ENCODE results near the gene CYP26C1. TPM values are rescaled to one million over a fixed set of nuclear protein-coding genes. Genes with fewer than 3 reads are reported as not detected.

Gene CYP26C1, protein sequence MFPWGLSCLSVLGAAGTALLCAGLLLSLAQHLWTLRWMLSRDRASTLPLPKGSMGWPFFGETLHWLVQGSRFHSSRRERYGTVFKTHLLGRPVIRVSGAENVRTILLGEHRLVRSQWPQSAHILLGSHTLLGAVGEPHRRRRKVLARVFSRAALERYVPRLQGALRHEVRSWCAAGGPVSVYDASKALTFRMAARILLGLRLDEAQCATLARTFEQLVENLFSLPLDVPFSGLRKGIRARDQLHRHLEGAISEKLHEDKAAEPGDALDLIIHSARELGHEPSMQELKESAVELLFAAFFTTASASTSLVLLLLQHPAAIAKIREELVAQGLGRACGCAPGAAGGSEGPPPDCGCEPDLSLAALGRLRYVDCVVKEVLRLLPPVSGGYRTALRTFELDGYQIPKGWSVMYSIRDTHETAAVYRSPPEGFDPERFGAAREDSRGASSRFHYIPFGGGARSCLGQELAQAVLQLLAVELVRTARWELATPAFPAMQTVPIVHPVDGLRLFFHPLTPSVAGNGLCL
- under 1 TPM in 1 of 2 experiments, not detected in 1; 0.17 TPM for total RNA-seq

DNA sequence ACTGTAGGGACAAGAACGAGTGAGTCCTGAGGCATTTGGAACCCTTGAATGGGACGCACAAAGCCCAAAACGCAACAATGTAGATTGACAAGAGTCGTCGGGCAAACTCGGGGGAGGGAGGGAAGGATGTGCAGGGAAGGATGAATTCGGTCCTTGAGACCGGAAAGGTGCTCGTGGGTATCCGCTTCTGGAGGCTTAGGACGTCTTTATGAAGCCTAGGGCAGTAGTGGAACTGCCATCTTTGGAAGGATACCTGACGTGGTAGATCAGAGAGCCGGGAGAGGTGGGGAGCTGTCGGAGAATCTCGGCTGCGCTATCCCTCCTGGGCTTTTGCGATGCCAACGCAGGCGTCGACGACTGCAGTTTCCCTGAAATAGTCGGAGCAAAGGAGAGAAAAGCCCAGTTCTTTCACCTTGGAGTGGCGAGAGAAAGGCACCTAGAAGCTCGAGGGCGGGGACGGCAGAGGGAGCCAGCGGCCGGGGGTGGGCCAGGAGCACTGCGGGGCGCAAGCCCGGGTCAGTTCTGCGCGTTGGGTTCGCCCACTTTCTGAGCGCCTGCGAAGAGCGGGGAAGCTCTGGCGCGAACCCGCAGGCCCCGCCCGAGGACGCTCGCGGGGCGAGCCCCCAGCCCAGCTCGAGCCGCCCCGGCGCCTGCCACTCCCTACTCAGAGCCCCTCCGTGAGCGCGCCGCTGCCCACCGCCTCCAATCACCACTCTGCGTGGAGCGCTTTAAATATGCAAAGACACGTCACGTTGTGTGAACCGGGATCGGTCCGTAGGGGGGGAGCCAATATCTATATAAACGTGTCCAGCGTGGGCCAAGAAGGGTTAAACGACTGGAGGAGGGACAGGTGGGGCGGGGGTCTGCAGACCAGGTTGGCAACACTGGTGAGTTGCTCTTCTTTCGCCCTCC is at the start of gene CYP26C1:
Gene CYP26C1, plus strand, starts transcription at position 824 of the 912 bp plus-strand sequence. CDS start 466 bp downstream, outside the sequence.
- Mint-ChIP-seq H3K27me3 (peaks cover 38% of the 10 kb centered on the region), H3K4me1 (peaks cover 9% of the 10 kb centered on the region), H3K27ac (no peak within 1 kb of the TSS), H3K9me3 (no peaks in the 10 kb centered on the region), H3K36me3 (peaks cover 2% of the 10 kb centered on the region), H3K4me3 (no peak within 1 kb of the TSS)
- DNase-seq (no peak), ATAC-seq (ENCODE audit: low read depth) (no peak)
- POLR2A ChIA-PET, result no interaction called here

DNA sequence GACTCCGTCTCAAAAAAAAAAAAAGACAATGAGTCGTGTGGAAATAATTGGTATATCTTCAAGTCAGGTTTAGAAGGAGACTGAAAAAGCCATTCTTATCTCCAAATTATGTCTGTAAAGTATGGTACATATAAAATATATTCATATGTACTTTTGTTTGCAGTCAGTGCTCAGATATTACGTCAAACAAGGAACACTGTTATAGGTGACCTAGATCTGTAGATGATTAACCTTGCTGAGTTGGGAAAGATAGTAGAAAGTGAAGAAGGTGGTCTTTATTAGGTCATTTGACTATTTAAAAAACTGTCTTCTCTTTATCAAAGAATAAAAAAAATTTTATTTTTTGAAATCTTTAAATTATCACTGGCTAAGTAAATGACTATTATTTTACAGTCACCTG is 44.9 kb upstream of the CYP26C1 start:
- Mint-ChIP-seq H3K36me3 (no peaks in the 10 kb centered on the region), H3K4me1 (no peaks in the 10 kb centered on the region), H3K4me3 (no peak overlapping the region), H3K27ac (no peak overlapping the region), H3K27me3 (no peaks in the 10 kb centered on the region), H3K9me3 (no peaks in the 10 kb centered on the region)
- ATAC-seq (ENCODE audit: low read depth) (no peak), DNase-seq (no peak)
- POLR2A ChIA-PET, result no interaction called here

DNA sequence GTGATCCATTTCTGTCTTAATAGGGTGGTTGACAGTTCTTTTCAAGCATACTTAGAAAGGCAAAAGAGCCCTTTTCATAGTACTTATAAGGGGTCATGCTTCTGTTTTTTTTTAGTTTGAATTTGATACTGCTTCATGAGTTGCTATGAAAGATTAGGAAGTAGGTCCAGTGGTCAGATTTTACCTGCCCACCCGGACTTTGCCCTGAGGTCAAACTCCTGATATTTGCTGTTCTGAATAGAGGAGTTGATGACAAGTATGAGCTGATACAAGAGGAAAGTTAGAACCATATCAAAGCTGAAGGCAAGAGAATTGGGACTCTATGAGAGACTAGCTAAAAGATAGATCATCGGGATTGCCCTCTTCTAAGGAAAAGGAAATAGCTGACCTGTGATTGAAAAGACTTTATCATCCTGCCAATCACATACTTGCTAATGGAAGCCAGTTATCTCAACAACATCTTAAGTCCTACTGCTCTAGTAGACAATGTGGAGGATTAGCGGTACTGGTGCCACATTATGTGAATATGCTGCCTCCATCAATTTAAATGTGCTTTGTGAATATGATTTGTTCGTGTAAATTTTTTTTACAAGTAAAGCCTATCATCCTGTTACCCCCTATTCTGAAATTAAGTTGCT is 37.5 kb upstream of the CYP26C1 start:
- no peak for DNase-seq
- no peak overlapping the region for H3K4me3 Mint-ChIP-seq
- H3K36me3 Mint-ChIP-seq, result peaks cover 2% of the 10 kb centered on the region
- H3K27ac Mint-ChIP-seq, result no peak overlapping the region
- H3K4me1 Mint-ChIP-seq, result no peaks in the 10 kb centered on the region
- H3K9me3 Mint-ChIP-seq, result no peaks in the 10 kb centered on the region
- H3K27me3 Mint-ChIP-seq, result no peaks in the 10 kb centered on the region
- no peak for ATAC-seq (ENCODE audit: low read depth)
- POLR2A ChIA-PET, result no interaction called here

DNA sequence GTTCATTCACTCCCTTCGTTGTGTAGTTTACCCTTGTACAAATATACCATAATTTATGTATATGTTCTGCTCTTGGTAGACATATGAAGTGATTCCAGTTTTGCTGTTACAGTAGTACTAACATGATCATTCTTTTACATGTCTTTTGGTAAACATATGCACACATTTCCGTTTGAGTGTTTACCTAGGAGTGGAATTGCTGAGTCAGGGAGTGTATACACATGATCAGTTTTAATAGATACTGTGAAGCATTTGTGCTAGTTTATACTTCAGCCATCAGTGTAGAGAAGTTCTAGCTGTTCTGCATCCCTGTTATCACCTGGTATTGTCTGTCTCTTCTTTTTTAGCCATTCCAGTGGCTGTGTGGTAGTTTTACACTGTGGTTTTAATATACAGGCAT is 34.5 kb upstream of the CYP26C1 start:
- ATAC-seq (ENCODE audit: low read depth), result no peak
- Mint-ChIP-seq H3K36me3 (peaks cover 2% of the 10 kb centered on the region), H3K9me3 (no peaks in the 10 kb centered on the region), H3K4me1 (no peaks in the 10 kb centered on the region), H3K4me3 (no peak overlapping the region), H3K27me3 (no peaks in the 10 kb centered on the region), H3K27ac (no peak overlapping the region)
- POLR2A ChIA-PET, result no interaction called here
- DNase-seq, result no peak

DNA sequence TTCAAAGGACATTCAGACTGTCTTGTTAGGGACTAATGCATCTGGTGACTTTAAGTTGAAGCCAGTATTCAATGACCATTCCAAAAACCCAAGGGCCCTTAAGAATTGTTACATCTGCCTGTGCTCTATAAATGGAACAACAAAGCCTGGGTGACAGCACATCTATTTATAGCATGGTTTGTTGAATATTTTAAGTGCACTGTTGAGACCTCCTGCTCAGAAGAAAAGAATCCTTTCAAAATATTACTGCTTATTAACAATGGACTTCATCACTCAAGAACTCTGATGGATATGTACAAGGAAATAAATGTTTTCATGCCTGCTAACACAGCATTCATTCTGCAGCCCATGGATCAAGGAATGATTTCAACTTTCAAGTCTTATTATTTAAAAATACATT is 33.1 kb upstream of the CYP26C1 start:
- no peaks in the 10 kb centered on the region for H3K27me3 Mint-ChIP-seq
- DNase-seq (no peak), ATAC-seq (ENCODE audit: low read depth) (no peak)
- no peak overlapping the region for H3K4me3 Mint-ChIP-seq
- no peak overlapping the region for H3K27ac Mint-ChIP-seq
- H3K9me3 Mint-ChIP-seq, result no peaks in the 10 kb centered on the region
- no peaks in the 10 kb centered on the region for H3K4me1 Mint-ChIP-seq
- H3K36me3 Mint-ChIP-seq, result peaks cover 2% of the 10 kb centered on the region
- POLR2A ChIA-PET, result no interaction called here

DNA sequence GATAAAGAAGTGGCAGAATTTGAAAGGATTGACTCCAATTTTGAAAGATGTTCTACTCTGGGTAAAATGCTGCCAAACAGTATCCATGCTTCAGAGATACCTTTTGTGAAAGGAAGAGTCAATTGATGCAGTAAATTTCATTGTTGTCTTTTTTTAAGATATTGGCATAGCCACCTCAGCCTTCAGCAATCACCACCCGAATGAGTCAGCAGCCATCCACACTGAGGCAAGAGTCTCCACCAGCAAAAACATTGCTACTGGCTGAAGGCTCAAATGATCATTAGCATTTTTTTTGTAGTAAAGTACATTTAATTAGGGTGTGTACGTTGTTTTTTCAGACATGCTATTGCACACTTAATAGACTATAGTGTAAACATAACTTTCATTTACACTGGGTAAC is 31.7 kb upstream of the CYP26C1 start:
- ATAC-seq (ENCODE audit: low read depth) (no peak), DNase-seq (no peak)
- POLR2A ChIA-PET, result no interaction called here
- Mint-ChIP-seq H3K4me3 (no peak overlapping the region), H3K36me3 (peaks cover 2% of the 10 kb centered on the region), H3K9me3 (no peaks in the 10 kb centered on the region), H3K27me3 (no peaks in the 10 kb centered on the region), H3K27ac (no peak overlapping the region), H3K4me1 (no peaks in the 10 kb centered on the region)

DNA sequence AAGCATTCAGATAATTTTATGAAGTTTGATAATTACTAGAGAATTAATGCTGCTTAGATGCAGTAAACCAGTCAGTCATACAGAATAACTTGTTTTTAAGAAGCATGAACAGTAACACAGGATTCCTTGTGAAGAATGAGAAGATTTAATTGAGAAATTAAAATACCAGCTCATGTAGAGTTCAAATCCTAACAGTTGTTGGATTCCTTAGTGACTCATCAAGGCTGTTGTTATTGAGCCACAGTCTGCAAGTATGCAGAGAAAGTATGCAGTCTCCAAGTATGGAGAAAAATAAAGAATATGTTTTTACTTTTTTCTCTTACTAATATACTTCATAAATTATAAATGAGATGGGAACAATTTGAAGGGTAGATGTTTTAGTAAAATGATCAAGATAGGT is 30.2 kb upstream of the CYP26C1 start:
- Mint-ChIP-seq H3K27ac (no peak overlapping the region), H3K9me3 (no peaks in the 10 kb centered on the region)
- no peak for ATAC-seq (ENCODE audit: low read depth)

DNA sequence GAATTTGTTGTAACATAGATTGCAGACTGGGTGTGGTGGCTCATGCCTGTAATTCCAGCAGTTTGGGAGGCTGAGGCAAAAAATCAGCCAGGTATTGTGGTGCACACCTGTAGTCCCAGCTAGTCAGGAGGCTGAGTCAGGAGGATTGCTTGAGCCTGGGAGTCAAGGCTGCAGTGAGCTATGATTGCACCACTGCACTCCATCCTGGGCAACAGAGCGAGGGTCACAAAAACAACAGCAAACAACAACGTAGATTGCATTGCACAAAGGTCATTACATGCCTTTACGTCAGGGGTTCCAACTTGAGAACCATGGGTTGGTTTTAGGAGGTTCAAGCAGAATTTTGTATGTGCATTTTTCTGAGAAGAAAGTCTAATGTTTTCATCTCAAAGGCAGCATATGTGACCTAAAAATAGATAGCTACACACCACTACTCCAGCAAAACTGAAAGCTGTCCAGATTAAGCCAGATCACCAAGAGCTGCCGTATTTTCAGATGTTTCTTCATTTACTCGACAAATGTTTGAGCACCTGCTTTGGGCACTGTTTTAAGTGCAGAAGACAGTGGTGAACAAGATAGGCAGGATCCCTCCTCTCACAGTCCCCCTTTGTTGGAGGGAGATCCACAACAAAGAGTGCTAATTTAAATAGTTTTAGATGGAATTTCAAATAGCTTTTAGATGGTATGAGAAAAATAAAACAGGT is 28.3 kb upstream of the CYP26C1 start:
- Mint-ChIP-seq H3K27ac (no peak overlapping the region), H3K9me3 (no peaks in the 10 kb centered on the region), H3K4me3 (no peak overlapping the region), H3K27me3 (no peaks in the 10 kb centered on the region), H3K36me3 (no peaks in the 10 kb centered on the region), H3K4me1 (no peaks in the 10 kb centered on the region)
- ATAC-seq (ENCODE audit: low read depth) (no peak), DNase-seq (no peak)
- POLR2A ChIA-PET, result no interaction called here

More for the DNA sequence above, 30.2 kb upstream of the CYP26C1 start:
- H3K4me3 Mint-ChIP-seq, result no peak overlapping the region
- peaks cover 2% of the 10 kb centered on the region for H3K36me3 Mint-ChIP-seq
- no peak for DNase-seq
- no peaks in the 10 kb centered on the region for H3K27me3 Mint-ChIP-seq
- no peaks in the 10 kb centered on the region for H3K4me1 Mint-ChIP-seq
- POLR2A ChIA-PET, result no interaction called here

DNA sequence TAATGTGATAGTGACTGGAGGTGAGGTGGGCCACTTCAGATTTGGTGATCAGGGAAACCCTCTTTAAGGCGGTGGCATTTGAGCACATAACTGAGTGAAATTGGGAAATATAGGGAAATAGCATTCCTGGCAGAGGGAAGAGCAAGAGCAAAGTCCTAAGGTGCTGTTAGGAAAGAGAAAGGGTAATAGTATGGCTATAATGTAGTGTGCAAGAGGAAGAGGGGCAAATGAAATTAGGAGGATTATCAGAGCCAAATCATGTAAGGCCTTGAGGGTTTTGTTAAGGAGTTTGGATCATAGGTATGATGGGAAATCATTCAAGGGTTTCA is 27.8 kb upstream of the CYP26C1 start:
- no peaks in the 10 kb centered on the region for H3K27me3 Mint-ChIP-seq
- DNase-seq (no peak), ATAC-seq (ENCODE audit: low read depth) (no peak)
- no peaks in the 10 kb centered on the region for H3K9me3 Mint-ChIP-seq
- H3K27ac Mint-ChIP-seq, result no peak overlapping the region
- no peaks in the 10 kb centered on the region for H3K36me3 Mint-ChIP-seq
- no peak overlapping the region for H3K4me3 Mint-ChIP-seq
- POLR2A ChIA-PET, result no interaction called here
- H3K4me1 Mint-ChIP-seq, result no peaks in the 10 kb centered on the region

DNA sequence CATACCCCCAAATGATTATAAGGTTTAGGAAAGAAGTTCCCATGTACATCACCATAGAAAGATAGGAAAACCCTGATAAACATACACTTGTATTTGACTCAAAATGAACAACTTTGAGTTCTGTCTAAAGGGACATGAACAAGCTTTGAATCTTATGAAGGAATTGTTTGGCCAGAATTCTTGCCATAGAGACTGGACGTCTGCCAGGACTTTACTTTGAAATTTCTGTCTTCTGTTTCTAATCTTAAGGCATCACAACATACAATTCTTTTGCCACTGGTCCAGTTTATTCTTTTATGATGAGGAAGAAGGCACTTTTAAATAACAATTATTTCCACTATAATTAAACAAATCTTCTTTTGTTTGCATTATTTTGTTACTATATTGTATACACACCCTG is 26.2 kb upstream of the CYP26C1 start:
- POLR2A ChIA-PET, result no interaction called here
- H3K36me3 Mint-ChIP-seq, result no peaks in the 10 kb centered on the region
- no peak overlapping the region for H3K27ac Mint-ChIP-seq
- H3K4me3 Mint-ChIP-seq, result no peak overlapping the region
- no peak for ATAC-seq (ENCODE audit: low read depth)
- H3K27me3 Mint-ChIP-seq, result no peaks in the 10 kb centered on the region
- DNase-seq, result no peak
- H3K4me1 Mint-ChIP-seq, result no peaks in the 10 kb centered on the region
- H3K9me3 Mint-ChIP-seq, result no peaks in the 10 kb centered on the region

DNA sequence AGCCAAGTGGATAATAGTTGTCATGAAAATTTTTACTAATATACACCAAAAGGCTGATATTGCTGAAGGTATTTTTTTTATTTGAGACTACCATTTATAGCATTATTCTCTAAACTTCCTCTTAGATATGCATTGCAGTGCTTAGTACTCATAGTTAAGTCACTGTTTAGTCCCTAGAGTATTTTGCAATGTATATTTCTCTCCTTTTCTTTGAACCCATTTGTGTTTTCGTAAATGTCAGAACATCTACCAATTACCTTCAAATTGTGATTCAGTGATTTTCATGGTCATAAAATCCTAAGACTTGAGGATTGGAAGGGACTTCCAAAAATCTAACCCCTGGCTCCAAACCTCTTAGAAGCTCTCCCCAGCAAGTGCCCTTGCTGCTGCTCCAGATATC is 21.5 kb upstream of the CYP26C1 start:
- Mint-ChIP-seq H3K36me3 (peaks cover 1% of the 10 kb centered on the region), H3K27ac (no peak overlapping the region), H3K9me3 (no peaks in the 10 kb centered on the region), H3K27me3 (no peaks in the 10 kb centered on the region), H3K4me3 (no peak overlapping the region), H3K4me1 (peaks cover 3% of the 10 kb centered on the region)
- no peak for DNase-seq
- ATAC-seq (ENCODE audit: low read depth), result no peak
- POLR2A ChIA-PET, result no interaction called here

DNA sequence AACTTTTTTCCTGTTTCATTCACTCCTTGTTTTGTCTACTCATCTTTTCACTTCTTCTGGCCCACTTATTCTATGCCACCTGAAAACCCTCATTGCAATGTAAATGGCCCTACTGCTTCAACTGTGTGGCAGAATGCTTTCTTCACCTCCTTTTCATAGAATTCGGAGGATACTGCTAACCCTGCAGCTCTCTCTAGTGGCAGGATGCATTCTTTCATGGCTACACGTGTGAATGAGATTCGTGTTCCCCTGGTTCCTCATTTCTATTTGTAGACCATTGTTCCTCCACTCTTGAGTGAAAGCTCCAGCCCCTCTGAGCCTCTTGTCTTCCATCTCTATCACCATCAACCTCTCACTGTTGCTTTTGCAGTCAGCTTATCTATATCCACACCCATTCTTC is 20.9 kb upstream of the CYP26C1 start:
- DNase-seq (no peak), ATAC-seq (ENCODE audit: low read depth) (no peak)
- H3K4me1 Mint-ChIP-seq, result peaks cover 3% of the 10 kb centered on the region
- H3K27ac Mint-ChIP-seq, result no peak overlapping the region
- H3K36me3 Mint-ChIP-seq, result peaks cover 1% of the 10 kb centered on the region
- no peaks in the 10 kb centered on the region for H3K27me3 Mint-ChIP-seq
- no peak overlapping the region for H3K4me3 Mint-ChIP-seq
- POLR2A ChIA-PET, result no interaction called here
- no peaks in the 10 kb centered on the region for H3K9me3 Mint-ChIP-seq

DNA sequence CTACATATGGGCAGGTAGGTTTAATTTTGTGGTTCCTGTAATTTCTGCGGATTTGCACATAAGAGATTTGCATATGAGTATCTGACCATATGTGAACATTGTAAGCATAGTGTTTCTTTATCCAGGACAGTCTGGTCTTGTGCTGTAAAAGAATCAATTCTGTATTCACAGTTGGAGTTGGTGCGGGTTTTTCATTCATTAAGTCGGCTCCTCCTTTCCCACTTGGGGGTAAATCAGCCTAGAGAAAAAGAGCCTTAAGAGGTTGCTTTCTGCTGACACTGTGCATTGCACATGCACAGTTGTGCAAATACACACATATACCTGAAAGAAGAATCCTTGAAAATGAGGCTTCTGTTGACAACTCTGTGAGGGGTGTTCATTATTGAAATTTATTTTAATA is 6.1 kb upstream of the CYP26C1 start:
- Mint-ChIP-seq H3K4me3 (no peak overlapping the region), H3K4me1 (peaks cover 1% of the 10 kb centered on the region), H3K27me3 (peaks cover 3% of the 10 kb centered on the region), H3K27ac (no peak overlapping the region), H3K9me3 (no peaks in the 10 kb centered on the region), H3K36me3 (peaks cover 2% of the 10 kb centered on the region)
- POLR2A ChIA-PET, result no interaction called here
- DNase-seq (no peak), ATAC-seq (ENCODE audit: low read depth) (no peak)
